HEK293 (cell line): ENCODE results near the gene DUSP22.

Experiments
- CTCF ChIA-PET: fragments of 350-600 bp; formaldehyde crosslinking; extraction: SDS; loops from one replicate; lab custom pipeline; 2021; ENCODE audit warnings: antibody characterized with exemption; lab: Yijun Ruan, JAX
- POLR2A ChIA-PET: fragments of 300-600 bp; formaldehyde crosslinking; extraction: SDS; loops from one replicate; lab custom pipeline; 2020; ENCODE audit warnings: antibody characterized with exemption, inconsistent platforms; lab: Yijun Ruan, JAX
- H3K27ac ChIP-seq: fragments of 200-500 bp; sonication (Bioruptor generic); 2 replicates; pipeline ENCODE4 v1.5.1; 2014; ENCODE audit warnings: low read depth, low read length, control low read depth, inconsistent platforms; ENCODE audit errors: extremely low read depth
- H3K36me3 ChIP-seq, 2 experiments: fragments of 200-500 bp in 1 of 2; sonication (Bioruptor generic) in 1 of 2; 1 replicate in 1 of 2; 2 replicates in 1 of 2; pipeline ENCODE4 v1.5.1; 2014 to 2017; ENCODE audit warnings: inconsistent platforms in 2 of 2, low read length in 2 of 2; ENCODE audit not compliant: control insufficient read depth in 2 of 2, insufficient read depth in 1 of 2
- H3K4me1 ChIP-seq: fragments of 200-500 bp; sonication (Bioruptor generic); 2 replicates; pipeline ENCODE4 v1.5.1; 2014; ENCODE audit warnings: mild to moderate bottlenecking, low read length, inconsistent platforms; ENCODE audit not compliant: control insufficient read depth, insufficient read depth
- H3K4me3 ChIP-seq: 2 replicates; pipeline ENCODE4 v1.5.1; 2011; ENCODE audit warnings: low read depth, mild to moderate bottlenecking, control low read depth, low read length, moderate library complexity
- H3K9me3 ChIP-seq: fragments of 200-500 bp; sonication (Bioruptor generic); 2 replicates; pipeline ENCODE4 v1.5.1; 2014; ENCODE audit warnings: low read depth, low read length, inconsistent platforms; ENCODE audit not compliant: control insufficient read depth, insufficient read depth
- CTCF ChIP-seq: fragments of 450-650 bp; formaldehyde crosslinking; IDR thresholded peaks from 2 replicates; pipeline ENCODE4 v1.5.1; 2016; ENCODE audit warnings: missing biosample characterization, missing genetic modification characterization
- HOXD13 ChIP-seq: sonication (generic); formaldehyde crosslinking; IDR thresholded peaks from 2 replicates; pipeline ENCODE4 v1.8.0; 2022; ENCODE audit warnings: missing genetic modification reagents, borderline replicate concordance
- PATZ1 ChIP-seq: fragments of 450-650 bp; formaldehyde crosslinking; IDR thresholded peaks from 2 replicates; pipeline ENCODE4 v1.5.1; 2016; ENCODE audit warnings: missing biosample characterization, missing genetic modification characterization
- PRDM1 ChIP-seq: fragments of 450-650 bp; formaldehyde crosslinking; IDR thresholded peaks from 2 replicates; pipeline ENCODE4; 2016; ENCODE audit warnings: missing biosample characterization, missing genetic modification characterization
- TRIM28 ChIP-seq: IDR thresholded peaks from 2 replicates; pipeline ENCODE4 v1.6.1; 2011; ENCODE audit warnings: low read length, control low read depth, borderline replicate concordance
- ZFHX2 ChIP-seq: fragments of 450-650 bp; formaldehyde crosslinking; conservative IDR thresholded peaks from 2 replicates; pipeline ENCODE4 v1.5.1; 2016; ENCODE audit warnings: missing biosample characterization, missing genetic modification characterization
- ZNF132 ChIP-seq: fragments of 450-650 bp; formaldehyde crosslinking; IDR thresholded peaks from 2 replicates; pipeline ENCODE4 v1.5.1; 2017; ENCODE audit warnings: missing biosample characterization, missing genetic modification characterization, borderline replicate concordance
- ZNF19 ChIP-seq: fragments of 450-650 bp; formaldehyde crosslinking; IDR thresholded peaks from 2 replicates; pipeline ENCODE4; 2016; ENCODE audit warnings: missing biosample characterization, missing genetic modification characterization, low read depth
- ZNF24 ChIP-seq: fragments of 450-650 bp; formaldehyde crosslinking; IDR thresholded peaks from 2 replicates; pipeline ENCODE4 v1.5.1; 2016; ENCODE audit warnings: missing biosample characterization, missing genetic modification characterization
- ZNF350 ChIP-seq: fragments of 450-650 bp; formaldehyde crosslinking; IDR thresholded peaks from 2 replicates; pipeline ENCODE4 v1.5.0; 2017; ENCODE audit warnings: missing biosample characterization, mild to moderate bottlenecking, missing genetic modification characterization
- ZNF366 ChIP-seq: fragments of 450-650 bp; formaldehyde crosslinking; conservative IDR thresholded peaks from 2 replicates; pipeline ENCODE4 v1.5.1; 2016; ENCODE audit warnings: missing biosample characterization, missing genetic modification characterization
- ZNF518A ChIP-seq: fragments of 450-650 bp; formaldehyde crosslinking; conservative IDR thresholded peaks from 2 replicates; pipeline ENCODE4 v1.5.1; 2016; ENCODE audit warnings: low read depth, missing biosample characterization, missing genetic modification characterization
- ZNF560 ChIP-seq: fragments of 450-650 bp; formaldehyde crosslinking; IDR thresholded peaks from 2 replicates; pipeline ENCODE4 v1.5.1; 2017; ENCODE audit warnings: missing biosample characterization, missing genetic modification characterization, borderline replicate concordance
- ZNF610 ChIP-seq: fragments of 450-650 bp; formaldehyde crosslinking; IDR thresholded peaks from 2 replicates; pipeline ENCODE4 v1.5.1; 2016; ENCODE audit warnings: missing biosample characterization, missing genetic modification characterization, borderline replicate concordance
- ZNF707 ChIP-seq: fragments of 450-650 bp; formaldehyde crosslinking; IDR thresholded peaks from 2 replicates; pipeline ENCODE4 v1.5.1; 2016; ENCODE audit warnings: missing biosample characterization, missing genetic modification characterization
- ZNF791 ChIP-seq: fragments of 450-650 bp; formaldehyde crosslinking; IDR thresholded peaks from 2 replicates; pipeline ENCODE4 v1.5.1; 2016; ENCODE audit warnings: missing biosample characterization, missing genetic modification characterization
- ZSCAN16 ChIP-seq: fragments of 450-650 bp; formaldehyde crosslinking; IDR thresholded peaks from 2 replicates; pipeline ENCODE4 v1.5.1; 2016; ENCODE audit warnings: missing biosample characterization, missing genetic modification characterization

Gene DUSP22

GRCh38 chr6:355373-356208 is 63.3 kb downstream of the DUSP22 start:
- no peak overlapping the region for H3K27ac ChIP-seq
- TF ChIP-seq TRIM28, result 0 out of 2 replicates have a peak, but pooled peaks have one; percentile 16
- no peak for TF ChIP-seq ZNF19 (tag by site-specific recombination)
- TF ChIP-seq, all 188 proteins: peak for 1
- Histone ChIP-seq H3K9me3 (no peaks in the 10 kb centered on the region), H3K4me3 (no peak overlapping the region), H3K4me1 (0 out of 2 replicates have a peak, but pooled peaks cover 3% of the 10 kb centered on the region), H3K36me3 (no peaks in the 10 kb centered on the region)
- CTCF ChIA-PET, result interaction anchor here (0.6 to 1.0 kb wide), 4 partner anchors 10 to 367 kb away, joined by 3 to 7 read pairs (median 5); no protein-coding TSS in a partner anchor
- POLR2A ChIA-PET, result no interaction called here

GRCh38 chr6:356828-357251 is 64.6 kb downstream of the DUSP22 start:
- H3K27ac ChIP-seq, result no peak overlapping the region
- POLR2A ChIA-PET, result no interaction called here
- 0 out of 2 replicates have a peak, but pooled peaks cover 3% of the 10 kb centered on the region for H3K4me1 ChIP-seq
- no peaks in the 10 kb centered on the region for H3K36me3 ChIP-seq
- H3K4me3 ChIP-seq, result no peak overlapping the region
- CTCF ChIA-PET, result no interaction called here
- no peak for TF ChIP-seq ZSCAN16 (tag by site-specific recombination)
- no peak for TF ChIP-seq ZNF707 (tag by site-specific recombination)
- no peak for TF ChIP-seq ZNF610 (tag by site-specific recombination)
- no peak for TF ChIP-seq ZNF350 (tag by site-specific recombination)
- no peaks in the 10 kb centered on the region for H3K9me3 ChIP-seq

- TF ChIP-seq ZNF791 (no peak), HOXD13 (no peak), ZNF518A (tag by site-specific recombination) (no peak)
- no peak overlapping the region for H3K4me3 ChIP-seq
- POLR2A ChIA-PET, result no interaction called here
- H3K36me3 ChIP-seq, result no peaks in the 10 kb centered on the region
- H3K27ac ChIP-seq, result no peak overlapping the region
- CTCF ChIA-PET, result no interaction called here
- 0 out of 2 replicates have a peak, but pooled peaks cover 3% of the 10 kb centered on the region for H3K4me1 ChIP-seq
- no peaks in the 10 kb centered on the region for H3K9me3 ChIP-seq
Observed at GRCh38 chr6:357261-357790, 65.0 kb downstream of the DUSP22 start.

- Histone ChIP-seq H3K4me1 (0 out of 2 replicates have a peak, but pooled peaks cover 3% of the 10 kb centered on the region), H3K9me3 (no peaks in the 10 kb centered on the region), H3K4me3 (no peak overlapping the region), H3K36me3 (no peaks in the 10 kb centered on the region), H3K27ac (no peak overlapping the region)
- ChIA-PET CTCF (interaction anchor here (0.6 kb wide), 1 partner anchor 191 kb away, joined by 3 read pairs; no protein-coding TSS in a partner anchor), POLR2A (no interaction called here)
- TF ChIP-seq ZNF24 (tag by site-specific recombination) (no peak), PRDM1 (tag by site-specific recombination) (no peak), PATZ1 (tag by site-specific recombination) (no peak), ZNF132 (no peak), ZNF560 (tag by site-specific recombination) (no peak), ZNF366 (tag by site-specific recombination) (no peak), CTCF (tag by site-specific recombination) (no peak), ZFHX2 (tag by site-specific recombination) (no peak)
Observed at GRCh38 chr6:357791-358341, 65.6 kb downstream of the DUSP22 start.
